B cell (primary cell): ENCODE measurements around the gene CSNK2B. TPM values are rescaled to one million over a fixed set of nuclear protein-coding genes. Genes with fewer than 3 reads are reported as not detected.

ENCODE experiments used
- ATAC-seq: fragments of 200-7000 bp; cut with Tn5 transposase; one replicate; pipeline ENCODE4 v1.10.0; 2021; ENCODE audit warnings: low read depth, mild to moderate bottlenecking, moderate number of reproducible peaks, moderate library complexity
- CTCF ChIA-PET: fragments of 350-600 bp; sonication (Branson Sonifier 250); formaldehyde crosslinking; loops from one replicate; lab custom pipeline; 2021; ENCODE audit warnings: antibody characterized with exemption, inconsistent platforms; lab: Charles Lee
- POLR2A ChIA-PET: fragments of 350-600 bp; sonication (Branson Sonifier 250); formaldehyde crosslinking; loops from one replicate; lab custom pipeline; 2021; ENCODE audit warnings: antibody characterized with exemption; lab: Charles Lee
- DNase-seq: peaks from one replicate; pipeline ENCODE4 v3.0.0; 2013
- H2AFZ ChIP-seq: 2 replicates; pipeline ENCODE4 v1.6.1; 2012; ENCODE audit warnings: mild to moderate bottlenecking, low read depth, low read length; ENCODE audit not compliant: insufficient read depth, poor library complexity, severe bottlenecking
- H3K27ac ChIP-seq, 2 donors: 1 replicate in 1 of 2; 2 replicates in 1 of 2; pipeline ENCODE4 v1.5.1; 2012 to 2013; ENCODE audit warnings: low read length in 2 of 2, mild to moderate bottlenecking in 2 of 2, moderate library complexity in 1 of 2
- H3K27me3 ChIP-seq, 4 experiments: fragments of 200-600 bp in 1 of 4; sonication (generic) in 1 of 4; replicated peaks in 1 of 4; 1 replicate in 2 of 4; 2 replicates in 2 of 4; pipeline versions ENCODE4 v1.6.1 to v1.7.0; 2013 to 2016; ENCODE audit warnings: low read length in 3 of 4, mild to moderate bottlenecking in 2 of 4, mixed read lengths in 1 of 4, moderate library complexity in 1 of 4; ENCODE audit not compliant: insufficient read depth in 4 of 4, control insufficient read depth in 3 of 4; ENCODE audit errors: control extremely low read depth in 1 of 4
- H3K36me3 ChIP-seq, 2 experiments: replicated peaks in 1 of 2; 1 replicate in 1 of 2; 2 replicates in 1 of 2; pipeline versions ENCODE4 v1.6.1 to v1.7.1; 2013; ENCODE audit warnings: low read length in 1 of 2; ENCODE audit not compliant: insufficient read depth in 2 of 2, control insufficient read depth in 1 of 2; ENCODE audit errors: control extremely low read depth in 1 of 2, extremely low read depth in 1 of 2
- H3K4me1 ChIP-seq, 2 donors: fragments of 200-600 bp in 1 of 2; sonication (generic) in 1 of 2; 1 replicate in 1 of 2; 2 replicates in 1 of 2; pipeline versions ENCODE4 v1.5.1 to v1.6.1; 2013 to 2017; ENCODE audit warnings: low read length in 2 of 2; ENCODE audit not compliant: control insufficient read depth in 2 of 2, insufficient read depth in 2 of 2
- H3K4me2 ChIP-seq: replicated peaks from 2 replicates; pipeline ENCODE3; 2012; ENCODE audit warnings: mild to moderate bottlenecking, low read depth, low read length; ENCODE audit not compliant: poor library complexity, severe bottlenecking
- H3K4me3 ChIP-seq, 5 experiments: fragments of 200-600 bp in 1 of 5; sonication (generic) in 1 of 5; 1 replicate in 3 of 5; 2 replicates in 2 of 5; pipeline versions ENCODE4 v1.5.1 to v1.7.0; 2011 to 2016; ENCODE audit warnings: low read length in 4 of 5, mild to moderate bottlenecking in 4 of 5, low read depth in 2 of 5, control low read depth in 1 of 5, moderate library complexity in 1 of 5; ENCODE audit not compliant: insufficient read depth in 1 of 5; ENCODE audit errors: control extremely low read depth in 1 of 5, extremely low read depth in 1 of 5
- H3K79me2 ChIP-seq: fragments of 200-600 bp; sonication (generic); one replicate; pipeline ENCODE4 v1.6.0; 2016; ENCODE audit warnings: low read length; ENCODE audit not compliant: control insufficient read depth, insufficient read depth
- H3K9ac ChIP-seq: fragments of 200-600 bp; sonication (generic); 2 replicates; pipeline ENCODE4 v1.6.1; 2017; ENCODE audit warnings: mild to moderate bottlenecking, low read length, moderate library complexity
- H3K9me3 ChIP-seq, 3 donors: one replicate each; pipeline versions ENCODE4 v1.6.1 to v1.7.1; 2013; ENCODE audit warnings: low read length in 2 of 3; ENCODE audit not compliant: control insufficient read depth in 2 of 3, insufficient read depth in 1 of 3; ENCODE audit errors: control extremely low read depth in 1 of 3
- H4K20me1 ChIP-seq: 2 replicates; pipeline ENCODE4 v1.6.0; 2012; ENCODE audit warnings: mild to moderate bottlenecking, low read length; ENCODE audit not compliant: insufficient read depth, control insufficient read depth, poor library complexity, severe bottlenecking
- H3K27ac Mint-ChIP-seq: one replicate; pipeline ENCODE4 v1.8.0; 2021; ENCODE audit warnings: mixed read lengths
- H3K27me3 Mint-ChIP-seq: one replicate; pipeline ENCODE4 v1.8.0; 2021; ENCODE audit warnings: mixed read lengths
- H3K4me1 Mint-ChIP-seq: one replicate; pipeline ENCODE4 v1.8.0; 2021; ENCODE audit warnings: mixed read lengths
- H3K4me3 Mint-ChIP-seq: one replicate; pipeline ENCODE4 v1.8.0; 2021; ENCODE audit warnings: mixed read lengths
- H3K9me3 Mint-ChIP-seq: one replicate; pipeline ENCODE4 v1.8.0; 2022; ENCODE audit warnings: mixed read lengths; ENCODE audit not compliant: insufficient read depth
- EZH2 ChIP-seq: IDR thresholded peaks from 2 replicates; pipeline ENCODE4 v1.6.1; 2012; ENCODE audit warnings: borderline replicate concordance, low read depth, mild to moderate bottlenecking, moderate library complexity, low read length; ENCODE audit not compliant: insufficient read depth, poor library complexity, severe bottlenecking
- WGBS: methylation state at CpG from one replicate; pipeline ENCODE4 v1.1.5; 2013; ENCODE audit warnings: missing lambda C conversion rate; ENCODE audit not compliant: insufficient coverage; 5-methylcytosine and 5-hydroxymethylcytosine counted together
- intact Hi-C: fragments of 100-400 bp; cut with micrococcal nuclease; formaldehyde crosslinking; loops from one replicate; pipeline ENCODE4 v1.10.0; 2022
- polyA plus RNA-seq: library from polyadenylated mRNA; depleted of rRNA; stranded (reverse); fragments of >200 nt; gene quantifications from 2 replicates; pipeline ENCODE4 v1.2.3, GENCODE V29; 2012
- total RNA-seq, 2 donors: library from RNA; stranded (reverse); fragments of 120-200 nt in 1 of 2; gene quantifications; 1 replicate in 1 of 2; 2 replicates in 1 of 2; pipeline versions ENCODE4 v1.2.3 to v1.2.4, GENCODE V29; 2013 to 2022
- TF ChIP-seq, protein P1 (sequence below): fragments of 200-600 bp; IDR thresholded peaks from one replicate; pipeline ENCODE4 v1.8.0; 2022; ENCODE audit warnings: antibody characterized with exemption, mild to moderate bottlenecking

The CSNK2B gene
- total and polyA plus RNA-seq, 2 donors (not counting 1 experiment from before 2014, with no cell fraction given), result 142 to 146 TPM

GRCh38 chr6:31643818-31644454 lies 21.9 kb upstream of the CSNK2B start:
- Histone ChIP-seq H3K4me2 (no peak overlapping the region), H2AFZ (no peak overlapping the region), H3K27ac (no peak overlapping the region), H3K4me3 (no peak overlapping the region), H4K20me1 (peaks cover 33% of the 10 kb centered on the region), H3K4me1 (no peaks in the 10 kb centered on the region), H3K27me3 (no peaks in the 10 kb centered on the region), H3K9me3 (no peaks in the 10 kb centered on the region), H3K79me2 (peaks cover 19% of the 10 kb centered on the region), H3K9ac (no peak overlapping the region), H3K36me3 (peaks cover 10 to 93% of the 10 kb centered on the region in 2 experiments)
- TF ChIP-seq, protein P1, sequence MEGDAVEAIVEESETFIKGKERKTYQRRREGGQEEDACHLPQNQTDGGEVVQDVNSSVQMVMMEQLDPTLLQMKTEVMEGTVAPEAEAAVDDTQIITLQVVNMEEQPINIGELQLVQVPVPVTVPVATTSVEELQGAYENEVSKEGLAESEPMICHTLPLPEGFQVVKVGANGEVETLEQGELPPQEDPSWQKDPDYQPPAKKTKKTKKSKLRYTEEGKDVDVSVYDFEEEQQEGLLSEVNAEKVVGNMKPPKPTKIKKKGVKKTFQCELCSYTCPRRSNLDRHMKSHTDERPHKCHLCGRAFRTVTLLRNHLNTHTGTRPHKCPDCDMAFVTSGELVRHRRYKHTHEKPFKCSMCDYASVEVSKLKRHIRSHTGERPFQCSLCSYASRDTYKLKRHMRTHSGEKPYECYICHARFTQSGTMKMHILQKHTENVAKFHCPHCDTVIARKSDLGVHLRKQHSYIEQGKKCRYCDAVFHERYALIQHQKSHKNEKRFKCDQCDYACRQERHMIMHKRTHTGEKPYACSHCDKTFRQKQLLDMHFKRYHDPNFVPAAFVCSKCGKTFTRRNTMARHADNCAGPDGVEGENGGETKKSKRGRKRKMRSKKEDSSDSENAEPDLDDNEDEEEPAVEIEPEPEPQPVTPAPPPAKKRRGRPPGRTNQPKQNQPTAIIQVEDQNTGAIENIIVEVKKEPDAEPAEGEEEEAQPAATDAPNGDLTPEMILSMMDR, result no peak
- TF ChIP-seq EZH2, result no peak
- CTCF ChIA-PET, result interaction anchor here (0.7 kb wide), 1 partner anchor 49 kb away, joined by 4 read pairs; no protein-coding TSS in a partner anchor
- Mint-ChIP-seq H3K27me3 (no peaks in the 10 kb centered on the region), H3K27ac (no peak overlapping the region), H3K4me3 (no peak overlapping the region), H3K9me3 (no peaks in the 10 kb centered on the region), H3K4me1 (no peaks in the 10 kb centered on the region)
- intact Hi-C loops, result no loop called here
- 97% methylated on average over 10 of the region's 17 CpGs for WGBS
- no peak for DNase-seq
- POLR2A ChIA-PET, result no interaction called here
- ATAC-seq, result no peak

DNA sequence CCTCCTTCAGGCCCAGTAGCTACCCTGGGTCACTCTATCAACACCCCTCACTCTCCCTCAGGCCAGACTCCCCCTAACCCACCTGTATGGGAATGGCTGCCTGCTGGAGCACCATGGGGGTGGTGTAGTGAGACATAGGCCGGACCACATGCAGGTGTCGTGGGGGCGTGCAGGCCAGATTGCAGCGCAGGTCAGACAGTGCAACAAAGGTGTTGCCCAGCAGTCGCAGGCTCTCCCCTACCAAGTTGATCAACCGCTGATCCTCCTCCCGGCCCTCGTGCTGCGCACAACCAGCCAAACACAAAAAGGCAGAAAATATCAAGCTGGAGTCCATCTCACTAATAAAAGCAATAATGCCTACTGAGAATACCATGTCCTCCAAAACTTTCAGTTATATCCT lies 20.6 kb upstream of the CSNK2B start:
- Histone ChIP-seq H3K27ac (no peak overlapping the region), H3K4me1 (no peaks in the 10 kb centered on the region), H3K9me3 (no peaks in the 10 kb centered on the region), H4K20me1 (peaks cover 38% of the 10 kb centered on the region), H2AFZ (no peak overlapping the region), H3K27me3 (no peaks in the 10 kb centered on the region), H3K4me3 (no peak overlapping the region), H3K4me2 (no peak overlapping the region), H3K9ac (no peak overlapping the region), H3K79me2 (peaks cover 33% of the 10 kb centered on the region), H3K36me3 (peaks cover 5 to 87% of the 10 kb centered on the region in 2 experiments)
- Mint-ChIP-seq H3K4me3 (no peak overlapping the region), H3K27ac (peak overlapping the region; percentile 32), H3K4me1 (peaks cover 5% of the 10 kb centered on the region), H3K27me3 (no peaks in the 10 kb centered on the region), H3K9me3 (no peaks in the 10 kb centered on the region)
- 98% methylated on average over 9 of the region's 9 CpGs for WGBS
- intact Hi-C loops, result no loop called here
- no peak for TF ChIP-seq EZH2
- TF ChIP-seq, protein P1, result no peak
- POLR2A ChIA-PET, result interaction anchor here (0.6 kb wide), 1 partner anchor 533 kb away, joined by 8 read pairs; the partner anchor contains the start of gene RNF5
- DNase-seq (no peak), ATAC-seq (no peak)
- CTCF ChIA-PET, result no interaction called here
